EH (cell line): ENCODE results near the gene EVC.
A peak's percentile ranks its signal among the peaks of the same experiment; 100 is the strongest.

ENCODE experiments used
- DNase-seq: peaks from one replicate; pipeline ENCODE4 v3.0.0-alpha.2; 2015; ENCODE audit warnings: low read depth

The EVC gene

GRCh38 chr4:5710961-5711478 is at the start of gene EVC:
TSS of gene EVC (plus strand) at chr4:5711201. CDS start at chr4:5711381, 180 bp downstream.
- peak; percentile 85 for DNase-seq

GRCh38 chr4:5661237-5661636 is 49.8 kb upstream of the EVC start:
- no peak for DNase-seq

GRCh38 chr4:5662555-5662954 is 48.4 kb upstream of the EVC start:
- DNase-seq, result no peak

GRCh38 chr4:5664778-5665177 is 46.2 kb upstream of the EVC start:
- no peak for DNase-seq

GRCh38 chr4:5666741-5667140 is 44.3 kb upstream of the EVC start:
- no peak for DNase-seq

GRCh38 chr4:5676763-5677162 is 34.2 kb upstream of the EVC start:
- DNase-seq, result no peak

- DNase-seq, result peak; percentile 68
Observed at GRCh38 chr4:5678977-5679376, 32.0 kb upstream of the EVC start.

GRCh38 chr4:5683566-5683965 is 27.4 kb upstream of the EVC start:
- DNase-seq, result no peak

GRCh38 chr4:5685296-5685695 is 25.7 kb upstream of the EVC start:
- no peak for DNase-seq

- no peak for DNase-seq
Observed at GRCh38 chr4:5686338-5686737, 24.7 kb upstream of the EVC start.

GRCh38 chr4:5689065-5689464 is 21.9 kb upstream of the EVC start:
- DNase-seq, result no peak

- DNase-seq, result no peak
Observed at GRCh38 chr4:5691491-5692132, 19.4 kb upstream of the EVC start.

- no peak for DNase-seq
Observed at GRCh38 chr4:5693871-5694270, 17.1 kb upstream of the EVC start.

- no peak for DNase-seq
Observed at GRCh38 chr4:5696341-5696740, 14.7 kb upstream of the EVC start.

GRCh38 chr4:5700459-5700858 is 10.5 kb upstream of the EVC start:
- DNase-seq, result no peak

- DNase-seq, result no peak
Observed at GRCh38 chr4:5701971-5702370, 9.0 kb upstream of the EVC start.

- DNase-seq, result no peak
Observed at GRCh38 chr4:5703831-5704230, 7.2 kb upstream of the EVC start.

- DNase-seq, result no peak
Observed at GRCh38 chr4:5704276-5704675, 6.7 kb upstream of the EVC start.

- no peak for DNase-seq
Observed at GRCh38 chr4:5705647-5706320, 5.2 kb upstream of the EVC start.

GRCh38 chr4:5706486-5707290 is 4.3 kb upstream of the EVC start:
- no peak for DNase-seq

GRCh38 chr4:5707366-5707765 is 3.6 kb upstream of the EVC start:
- no peak for DNase-seq

- peak; percentile 22 for DNase-seq
Observed at GRCh38 chr4:5707778-5708448, 3.1 kb upstream of the EVC start.
